BE2C (cell line): Measurements from ENCODE around the gene FLVCR2.

Experiments
- DNase-seq: peaks from one replicate; pipeline ENCODE4 v3.0.0-alpha.2; 2020
- H3K27me3 ChIP-seq: fragments of 250-450 bp; sonication (Bioruptor Pico); 2 replicates; pipeline ENCODE4 v1.5.1; 2020; ENCODE audit warnings: mild to moderate bottlenecking
- H3K36me3 ChIP-seq: fragments of 250-450 bp; sonication (Bioruptor Pico); 2 replicates; pipeline ENCODE4 v1.5.1; 2020; ENCODE audit warnings: mild to moderate bottlenecking
- H3K4me1 ChIP-seq: fragments of 250-450 bp; sonication (Bioruptor Pico); 2 replicates; pipeline ENCODE4 v1.5.1; 2020
- H3K4me3 ChIP-seq: 2 replicates; pipeline ENCODE4 v1.5.1; 2011; ENCODE audit warnings: low read depth, low read length
- H3K9me3 ChIP-seq: fragments of 250-450 bp; sonication (Bioruptor Pico); 2 replicates; pipeline ENCODE4 v1.5.1; 2020
- CTCF ChIP-seq: IDR thresholded peaks from 2 replicates; pipeline ENCODE4 v1.5.1; 2012; ENCODE audit warnings: mild to moderate bottlenecking, low read depth, low read length

Gene FLVCR2

GRCh38 chr14:75602503-75602902 is 24.1 kb downstream of the FLVCR2 start:
- Histone ChIP-seq H3K27me3 (peaks cover 30% of the 10 kb centered on the region), H3K4me1 (no peaks in the 10 kb centered on the region), H3K4me3 (no peak overlapping the region), H3K36me3 (no peaks in the 10 kb centered on the region), H3K9me3 (no peaks in the 10 kb centered on the region)
- no peak for DNase-seq
- no peak for TF ChIP-seq CTCF

GRCh38 chr14:75604979-75605851 is 26.8 kb downstream of the FLVCR2 start:
- Histone ChIP-seq H3K4me3 (no peak overlapping the region), H3K4me1 (no peaks in the 10 kb centered on the region), H3K9me3 (no peaks in the 10 kb centered on the region; the same call in 1 of the 2 replicates), H3K36me3 (no peaks in the 10 kb centered on the region), H3K27me3 (peaks cover 22% of the 10 kb centered on the region)
- no peak for DNase-seq
- no peak for TF ChIP-seq CTCF

GRCh38 chr14:75605916-75606315 is 27.5 kb downstream of the FLVCR2 start:
- Histone ChIP-seq H3K9me3 (no peaks in the 10 kb centered on the region; the same call in 1 of the 2 replicates), H3K4me3 (no peak overlapping the region), H3K4me1 (no peaks in the 10 kb centered on the region), H3K36me3 (no peaks in the 10 kb centered on the region), H3K27me3 (peaks cover 25% of the 10 kb centered on the region)
- TF ChIP-seq CTCF = no peak
- no peak for DNase-seq

- Histone ChIP-seq H3K36me3 (no peaks in the 10 kb centered on the region), H3K27me3 (peaks cover 28% of the 10 kb centered on the region), H3K4me3 (no peak overlapping the region), H3K4me1 (no peaks in the 10 kb centered on the region), H3K9me3 (no peaks in the 10 kb centered on the region; the same call in 1 of the 2 replicates)
- no peak for TF ChIP-seq CTCF
- DNase-seq = no peak
These were observed 28.6 kb downstream of the FLVCR2 start for GRCh38 chr14:75607044-75607443.

GRCh38 chr14:75607842-75608640 is 29.6 kb downstream of the FLVCR2 start:
- H3K36me3 ChIP-seq = no peaks in the 10 kb centered on the region
- peaks cover 27% of the 10 kb centered on the region for H3K27me3 ChIP-seq
- no peak overlapping the region for H3K4me3 ChIP-seq
- TF ChIP-seq CTCF = no peak
- DNase-seq = no peak
- H3K9me3 ChIP-seq = no peaks in the 10 kb centered on the region; the same call in 1 of the 2 replicates
- H3K4me1 ChIP-seq = no peaks in the 10 kb centered on the region
